Measurements from ENCODE around the gene POGZ.

- TF ChIP-seq CTCF (IDR thresholded peaks at IDR 0.05; ENCODE audit: borderline replicate concordance, extremely low read depth, low read length, poor library complexity, severe bottlenecking) (no peak), EZH2 (IDR thresholded peaks at IDR 0.05; ENCODE audit: borderline replicate concordance, low read depth, low read length, severe bottlenecking) (no peak)
Observed at GRCh38 chr1:151472856-151473731, 13.8 kb upstream of the POGZ start.

All from DND-41 (cell line).